Activated CD4-positive, alpha-beta T cell treated with anti-CD3 and anti-CD28 coated beads for 36 hours (primary cell): ENCODE measurements around the gene IL1R1. TPM values are rescaled to one million over a fixed set of nuclear protein-coding genes. Genes with fewer than 3 reads are reported as not detected.
"Not testable (repeated sequence)": the region's sequence is repeated elsewhere in the genome, so short reads cannot be mapped to it uniquely, and the experiment has no call there.

Experiments
- ATAC-seq: fragments of 200-7000 bp; cut with Tn5 transposase; one replicate; pipeline ENCODE4 v1.10.0; 2021; ENCODE audit warnings: mild to moderate bottlenecking, moderate library complexity
- CTCF ChIA-PET: fragments of 350-600 bp; sonication (Branson Sonifier 250); formaldehyde crosslinking; loops from one replicate; lab custom pipeline; 2021; ENCODE audit warnings: antibody characterized with exemption; lab: Charles Lee
- POLR2A ChIA-PET: fragments of 350-600 bp; sonication (Branson Sonifier 250); formaldehyde crosslinking; loops from one replicate; lab custom pipeline; 2021; ENCODE audit warnings: antibody characterized with exemption, inconsistent platforms; lab: Charles Lee
- DNase-seq: peaks from one replicate; pipeline ENCODE4 v3.0.0-alpha.2; 2020
- H3K27ac Mint-ChIP-seq: one replicate; pipeline ENCODE4 v1.8.0; 2021; ENCODE audit warnings: mixed read lengths
- H3K27me3 Mint-ChIP-seq: one replicate; pipeline ENCODE4 v1.8.0; 2021; ENCODE audit warnings: mixed read lengths
- H3K36me3 Mint-ChIP-seq: one replicate; pipeline ENCODE4 v1.8.0; 2021; ENCODE audit warnings: low read depth, mixed read lengths
- H3K4me1 Mint-ChIP-seq: one replicate; pipeline ENCODE4 v1.8.0; 2021; ENCODE audit warnings: mixed read lengths
- H3K4me3 Mint-ChIP-seq: one replicate; pipeline ENCODE4 v1.8.0; 2021; ENCODE audit warnings: mild to moderate bottlenecking, moderate library complexity, mixed read lengths
- H3K9me3 Mint-ChIP-seq: one replicate; pipeline ENCODE4 v1.8.0; 2021; ENCODE audit warnings: low read depth, mixed read lengths
- intact Hi-C, 2 experiments: fragments of 100-400 bp; cut with DNase I in 1 of 2; cut with micrococcal nuclease in 1 of 2; formaldehyde crosslinking; loops; one replicate each; pipeline versions ENCODE4 v1.14.2 to v1.15.1; 2022 to 2024; cut with DNase I, micrococcal nuclease
- total RNA-seq, 2 experiments: library from RNA; stranded (reverse); gene quantifications; one replicate each; pipeline ENCODE4 v1.2.3, GENCODE V29; 2021

Gene IL1R1
- total RNA-seq, 2 experiments from 2014 or later = 20.8 to 21.8 TPM

GRCh38 chr2:102120261-102120660 lies 22.3 kb upstream of the IL1R1 start:
- intact Hi-C loops = no loop called here
- H3K27me3 Mint-ChIP-seq = peaks cover 18% of the 10 kb centered on the region
- peaks cover 43% of the 10 kb centered on the region for H3K4me1 Mint-ChIP-seq
- H3K4me3 Mint-ChIP-seq = no peak overlapping the region
- DNase-seq (no peak), ATAC-seq (no peak)
- CTCF ChIA-PET = interaction anchor here (1.7 kb wide), 1 partner anchor 120 kb away, joined by 9 read pairs; no protein-coding TSS in a partner anchor
- H3K36me3 Mint-ChIP-seq = peaks cover 32% of the 10 kb centered on the region
- POLR2A ChIA-PET = no interaction called here
- peaks cover 13% of the 10 kb centered on the region for H3K9me3 Mint-ChIP-seq
- peak overlapping the region; percentile 26 for H3K27ac Mint-ChIP-seq

- ATAC-seq = no peak
- no peak overlapping the region for H3K27ac Mint-ChIP-seq
- peaks cover 12% of the 10 kb centered on the region for H3K9me3 Mint-ChIP-seq
- CTCF ChIA-PET = interaction anchor here (1.0 to 1.8 kb wide), 3 partner anchors 115 to 120 kb away, joined by 3 to 10 read pairs (median 9); no protein-coding TSS in a partner anchor
- intact Hi-C loops = no loop called here
- POLR2A ChIA-PET = no interaction called here
- peaks cover 15% of the 10 kb centered on the region for H3K27me3 Mint-ChIP-seq
- peaks cover 32% of the 10 kb centered on the region for H3K36me3 Mint-ChIP-seq
- no peak overlapping the region for H3K4me3 Mint-ChIP-seq
- H3K4me1 Mint-ChIP-seq = peaks cover 43% of the 10 kb centered on the region
- DNase-seq = no peak
Observed at GRCh38 chr2:102120701-102121159, 21.8 kb upstream of the IL1R1 start.

DNA sequence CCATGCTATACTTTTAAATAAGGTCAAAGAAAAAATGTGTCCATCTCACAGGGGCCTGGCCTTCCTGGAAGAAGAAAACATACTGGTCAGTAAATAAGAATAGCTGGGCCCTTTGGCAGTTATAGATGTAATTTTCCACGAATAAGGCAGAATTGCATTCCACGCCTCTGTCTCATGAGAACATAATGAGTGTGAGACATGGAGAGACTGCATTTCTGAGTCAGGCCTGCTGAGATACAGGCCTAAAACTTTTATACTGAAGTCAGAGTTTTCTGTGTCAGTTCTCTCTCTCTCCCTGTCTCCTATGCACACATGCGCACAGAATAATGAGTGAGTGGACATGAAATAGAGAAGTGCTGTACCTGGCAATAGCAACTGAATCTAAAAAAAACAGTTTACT lies 20.4 kb upstream of the IL1R1 start:
- intact Hi-C loops = no loop called here
- POLR2A ChIA-PET = no interaction called here
- peaks cover 17% of the 10 kb centered on the region for H3K27me3 Mint-ChIP-seq
- no peak overlapping the region for H3K27ac Mint-ChIP-seq
- peak; percentile 30 for ATAC-seq
- H3K9me3 Mint-ChIP-seq = peaks cover 14% of the 10 kb centered on the region
- peaks cover 27% of the 10 kb centered on the region for H3K36me3 Mint-ChIP-seq
- no peak overlapping the region for H3K4me3 Mint-ChIP-seq
- H3K4me1 Mint-ChIP-seq = peaks cover 41% of the 10 kb centered on the region
- no peak for DNase-seq
- CTCF ChIA-PET = interaction anchor here (1.0 to 1.8 kb wide), 2 partner anchors 9 to 118 kb away, joined by 3 to 10 read pairs; no protein-coding TSS in a partner anchor

GRCh38 chr2:102122909-102123308 lies 19.6 kb upstream of the IL1R1 start:
- H3K4me3 Mint-ChIP-seq = no peak overlapping the region
- H3K4me1 Mint-ChIP-seq = peaks cover 43% of the 10 kb centered on the region
- peaks cover 17% of the 10 kb centered on the region for H3K27me3 Mint-ChIP-seq
- H3K36me3 Mint-ChIP-seq = peaks cover 27% of the 10 kb centered on the region
- peaks cover 14% of the 10 kb centered on the region for H3K9me3 Mint-ChIP-seq
- ATAC-seq = no peak
- POLR2A ChIA-PET = no interaction called here
- intact Hi-C loops = no loop called here
- DNase-seq = no peak
- CTCF ChIA-PET = interaction anchor here (0.9 to 1.0 kb wide), 2 partner anchors 10 to 118 kb away, joined by 3 read pairs; no protein-coding TSS in a partner anchor
- H3K27ac Mint-ChIP-seq = no peak overlapping the region

DNA sequence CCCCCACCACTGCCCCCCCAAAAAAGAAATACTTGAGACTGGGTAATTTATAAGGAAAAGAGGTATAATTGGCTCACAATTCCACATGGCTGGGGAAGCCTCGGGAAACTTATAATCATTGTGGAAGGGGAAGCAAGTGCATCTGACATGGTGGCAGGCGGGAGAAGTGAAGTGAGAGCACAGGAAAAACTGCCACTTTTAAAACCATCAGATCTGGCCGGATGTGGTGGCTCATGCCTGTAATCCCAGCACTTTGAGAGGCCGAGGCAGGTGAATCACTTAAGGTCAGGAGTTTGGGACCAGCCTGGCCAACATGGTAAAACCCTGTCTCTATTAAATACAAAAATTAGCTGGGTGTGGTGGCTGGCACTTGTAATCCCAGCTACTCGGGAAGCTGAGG lies 18.1 kb upstream of the IL1R1 start:
- POLR2A ChIA-PET, ATAC-seq, H3K4me3 Mint-ChIP-seq, DNase-seq, intact Hi-C loops, H3K27ac Mint-ChIP-seq: not testable (repeated sequence)
- CTCF ChIA-PET = interaction anchor here (0.8 kb wide), 1 partner anchor 115 kb away, joined by 3 read pairs; no protein-coding TSS in a partner anchor
- Mint-ChIP-seq H3K4me1 (peaks cover 53% of the 10 kb centered on the region), H3K9me3 (peaks cover 14% of the 10 kb centered on the region), H3K27me3 (peaks cover 12% of the 10 kb centered on the region), H3K36me3 (peaks cover 33% of the 10 kb centered on the region)

DNA sequence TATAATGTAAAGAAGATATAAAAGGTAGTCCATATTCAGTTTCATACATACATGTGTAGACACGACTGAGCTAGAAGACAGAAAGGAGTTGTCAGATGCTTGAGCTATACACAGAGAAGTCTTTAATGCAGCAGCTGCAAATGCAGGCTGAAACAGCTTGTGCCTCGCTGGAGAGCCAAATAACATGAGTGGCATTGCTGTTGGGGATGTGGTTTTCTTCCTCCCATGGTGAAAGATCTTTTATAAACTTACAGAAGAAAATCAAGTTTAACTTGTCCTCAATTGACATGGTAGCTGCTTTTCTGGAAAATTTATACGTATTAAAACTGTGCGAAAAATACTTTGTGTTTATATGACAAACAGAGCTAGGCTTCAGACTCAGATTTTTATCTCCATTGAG lies 16.4 kb upstream of the IL1R1 start:
- intact Hi-C loops = loop anchor here in 1 of 2 experiments (2.0 kb wide), 2 partner anchors 25 to 43 kb away; no protein-coding TSS in a partner anchor
- H3K36me3 Mint-ChIP-seq = peaks cover 41% of the 10 kb centered on the region
- no peak overlapping the region for H3K4me3 Mint-ChIP-seq
- POLR2A ChIA-PET = interaction anchor here (0.6 to 1.6 kb wide), 2 partner anchors 21 to 160 kb away, joined by 3 to 4 read pairs; no protein-coding TSS in a partner anchor
- CTCF ChIA-PET = interaction anchor here (0.6 to 2.0 kb wide), 12 partner anchors 8 to 477 kb away, joined by 3 to 7 read pairs (median 4); partner anchors contain the start of gene IL1R1
- H3K27ac Mint-ChIP-seq = peak overlapping the region; percentile 62
- peaks cover 20% of the 10 kb centered on the region for H3K9me3 Mint-ChIP-seq
- peaks cover 59% of the 10 kb centered on the region for H3K4me1 Mint-ChIP-seq
- ATAC-seq (no peak), DNase-seq (no peak)
- H3K27me3 Mint-ChIP-seq = peaks cover 8% of the 10 kb centered on the region

GRCh38 chr2:102126660-102127059 lies 15.9 kb upstream of the IL1R1 start:
- intact Hi-C loops = loop anchor here in 1 of 2 experiments (2.0 kb wide), 2 partner anchors 26 to 44 kb away; no protein-coding TSS in a partner anchor
- POLR2A ChIA-PET = interaction anchor here (0.6 to 1.6 kb wide), 2 partner anchors 22 to 161 kb away, joined by 3 to 4 read pairs; no protein-coding TSS in a partner anchor
- DNase-seq (no peak), ATAC-seq (no peak)
- Mint-ChIP-seq H3K27me3 (peaks cover 8% of the 10 kb centered on the region), H3K4me1 (peaks cover 64% of the 10 kb centered on the region), H3K27ac (peak overlapping the region; percentile 91), H3K9me3 (peaks cover 24% of the 10 kb centered on the region), H3K4me3 (no peak overlapping the region), H3K36me3 (peaks cover 44% of the 10 kb centered on the region)
- CTCF ChIA-PET = interaction anchor here (0.6 to 2.0 kb wide), 13 partner anchors 9 to 478 kb away, joined by 3 to 7 read pairs (median 4); partner anchors contain the start of gene IL1R1

GRCh38 chr2:102129082-102129481 lies 13.5 kb upstream of the IL1R1 start:
- CTCF ChIA-PET = interaction anchor here (1.2 to 1.5 kb wide), 4 partner anchors 23 to 46 kb away, joined by 3 to 4 read pairs (median 4); no protein-coding TSS in a partner anchor

DNA sequence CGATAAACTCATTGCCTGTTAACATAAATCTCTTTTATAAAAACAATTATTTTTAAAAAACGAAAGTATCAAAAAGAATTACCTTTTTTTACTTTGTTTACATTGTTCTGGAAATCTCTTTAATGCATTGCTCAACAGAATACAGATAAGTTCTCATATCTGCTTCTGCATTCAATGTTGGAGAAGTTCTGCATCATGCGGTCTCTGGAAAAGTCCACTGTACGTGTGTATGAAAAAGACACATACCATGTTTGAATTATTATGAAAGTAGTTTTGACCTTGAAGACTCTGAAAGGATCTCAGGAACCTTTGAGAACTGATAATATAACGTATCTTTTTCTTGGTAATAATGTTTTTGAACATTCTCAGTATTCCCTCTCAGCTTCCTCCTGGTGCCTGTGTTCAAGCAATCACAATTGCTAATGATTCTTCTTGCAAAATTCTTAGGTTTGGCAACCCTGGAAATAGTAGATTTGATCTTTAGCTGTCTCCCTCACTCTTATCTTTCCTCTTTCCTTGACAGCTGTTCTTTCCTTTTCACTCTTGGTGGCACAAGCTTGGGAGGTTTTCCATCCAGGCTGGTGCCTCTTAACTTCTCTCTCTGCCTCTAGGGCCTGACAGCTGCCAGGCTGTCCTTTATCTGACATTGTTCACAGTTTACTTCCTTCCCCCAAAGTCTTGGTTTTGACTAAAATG lies 12.4 kb upstream of the IL1R1 start:
- H3K36me3 Mint-ChIP-seq = peaks cover 43% of the 10 kb centered on the region
- ChIA-PET POLR2A (interaction anchor here (0.7 kb wide), 1 partner anchor 503 kb away, joined by 3 read pairs; no protein-coding TSS in a partner anchor), CTCF (interaction anchor here (0.7 to 2.6 kb wide), 5 partner anchors 47 to 121 kb away, joined by 3 to 10 read pairs (median 3); no protein-coding TSS in a partner anchor)

More at GRCh38 chr2:102129082-102129481, 13.5 kb upstream of the IL1R1 start:
- POLR2A ChIA-PET = no interaction called here
- ATAC-seq (no peak), DNase-seq (no peak)
- H3K4me3 Mint-ChIP-seq = no peak overlapping the region
- H3K36me3 Mint-ChIP-seq = peaks cover 46% of the 10 kb centered on the region
- H3K27ac Mint-ChIP-seq = no peak overlapping the region
- peaks cover 64% of the 10 kb centered on the region for H3K4me1 Mint-ChIP-seq
- H3K27me3 Mint-ChIP-seq = peaks cover 8% of the 10 kb centered on the region
- H3K9me3 Mint-ChIP-seq = peaks cover 24% of the 10 kb centered on the region
- intact Hi-C loops = no loop called here

DNA sequence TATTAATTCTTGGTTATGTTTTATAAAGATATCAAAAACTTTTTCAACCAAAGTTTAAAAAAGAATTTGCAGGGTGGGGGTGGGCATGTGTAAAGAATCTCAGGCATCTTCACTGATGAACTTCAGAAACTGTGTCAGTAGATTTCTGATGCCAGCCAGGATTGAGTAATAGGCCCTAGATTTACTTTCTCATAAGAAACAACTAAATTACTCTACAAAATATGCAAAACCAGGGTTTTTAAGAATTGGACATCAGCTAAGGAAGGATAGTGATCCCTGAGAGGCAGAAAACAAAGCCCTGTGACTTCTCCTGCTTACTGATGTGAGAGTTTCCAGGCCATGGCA lies 11.9 kb upstream of the IL1R1 start:
- Mint-ChIP-seq H3K27me3 (peaks cover 6% of the 10 kb centered on the region), H3K4me3 (no peak overlapping the region), H3K4me1 (peaks cover 59% of the 10 kb centered on the region), H3K36me3 (peaks cover 41% of the 10 kb centered on the region), H3K9me3 (peaks cover 16% of the 10 kb centered on the region), H3K27ac (no peak overlapping the region)
- ChIA-PET CTCF (interaction anchor here (0.5 to 2.6 kb wide), 4 partner anchors 62 to 122 kb away, joined by 3 to 10 read pairs (median 3); no protein-coding TSS in a partner anchor), POLR2A (interaction anchor here (0.7 kb wide), 1 partner anchor 503 kb away, joined by 3 read pairs; no protein-coding TSS in a partner anchor)
- no peak for ATAC-seq
- no peak for DNase-seq
- intact Hi-C loops = no loop called here

More for the DNA sequence above, 12.4 kb upstream of the IL1R1 start:
- ATAC-seq (no peak), DNase-seq (no peak)
- Mint-ChIP-seq H3K9me3 (peaks cover 20% of the 10 kb centered on the region), H3K27ac (peak overlapping the region; percentile 22), H3K4me1 (peaks cover 61% of the 10 kb centered on the region), H3K4me3 (no peak overlapping the region), H3K27me3 (peaks cover 6% of the 10 kb centered on the region)
- intact Hi-C loops = no loop called here

- H3K36me3 Mint-ChIP-seq = peaks cover 37% of the 10 kb centered on the region
- intact Hi-C loops = no loop called here
- ChIA-PET POLR2A (no interaction called here), CTCF (interaction anchor here (1.2 to 2.6 kb wide), 2 partner anchors 109 to 250 kb away, joined by 3 to 10 read pairs; no protein-coding TSS in a partner anchor)
- ATAC-seq (no peak), DNase-seq (no peak)
- no peak overlapping the region for H3K4me3 Mint-ChIP-seq
- H3K4me1 Mint-ChIP-seq = peaks cover 56% of the 10 kb centered on the region
- H3K27ac Mint-ChIP-seq = peak overlapping the region; percentile 75
- peaks cover 15% of the 10 kb centered on the region for H3K9me3 Mint-ChIP-seq
- H3K27me3 Mint-ChIP-seq = peaks cover 5% of the 10 kb centered on the region
Observed at GRCh38 chr2:102131564-102131963, 11.0 kb upstream of the IL1R1 start.
